ENCODE data around the gene PBLD. TPM values are rescaled to one million over a fixed set of nuclear protein-coding genes. Genes with fewer than 3 reads are reported as not detected.
A peak's percentile ranks its signal among the peaks of the same experiment; 100 is the strongest.

The PBLD gene
- total RNA-seq, 4 donors from 2014 or later: 1.1 to 2.7 (median 2.3) TPM

GRCh38 chr10:68346774-68347173, 14.0 kb upstream of the PBLD start:
- Histone ChIP-seq H3K4me3 (no peak overlapping the region), H3K36me3 (peaks cover 0 to 88% (median 26%) of the 10 kb centered on the region in 3 donors), H3K9me3 (no peaks in the 10 kb centered on the region), H3K27me3 (no peaks in the 10 kb centered on the region), H3K4me1 (no peaks in the 10 kb centered on the region), H3K27ac (no peak overlapping the region)
- intact Hi-C loops (cut with DNase I): no loop called here
- no peak for DNase-seq
- TF ChIP-seq CTCF (IDR thresholded peaks at IDR 0.05): no peak
- TF ChIP-seq POLR2A (IDR thresholded peaks at IDR 0.05): no peak
- WGBS, 2 donors: 81 to 88% methylated on average over 4 of the region's 4 CpGs

GRCh38 chr10:68345621-68346020, 12.9 kb upstream of the PBLD start:
- Histone ChIP-seq H3K36me3 (peaks cover 0 to 88% (median 37%) of the 10 kb centered on the region in 3 donors), H3K27me3 (no peaks in the 10 kb centered on the region), H3K27ac (no peak overlapping the region), H3K9me3 (no peaks in the 10 kb centered on the region), H3K4me3 (no peak overlapping the region), H3K4me1 (no peaks in the 10 kb centered on the region)
- WGBS, 2 donors: 90 to 91% methylated on average over 4 of the region's 4 CpGs
- TF ChIP-seq CTCF (IDR thresholded peaks at IDR 0.05) (no peak), POLR2A (IDR thresholded peaks at IDR 0.05) (no peak)
- intact Hi-C loops (cut with DNase I): no loop called here
- DNase-seq: no peak

GRCh38 chr10:68342909-68343516, 10.3 kb upstream of the PBLD start:
- TF ChIP-seq CTCF (IDR thresholded peaks at IDR 0.05) (no peak), POLR2A (IDR thresholded peaks at IDR 0.05) (no peak)
- no peak overlapping the region for H3K4me3 ChIP-seq
- 86 to 89% methylated on average over 3 of the region's 3 CpGs for WGBS, 2 donors
- H3K36me3 ChIP-seq: peaks cover 7 to 94% (median 52%) of the 10 kb centered on the region in 3 donors
- intact Hi-C loops (cut with DNase I): no loop called here
- H3K27me3 ChIP-seq: no peaks in the 10 kb centered on the region
- no peak for DNase-seq
- H3K27ac ChIP-seq: no peak overlapping the region
- no peaks in the 10 kb centered on the region for H3K9me3 ChIP-seq
- H3K4me1 ChIP-seq: peaks cover 0 to 9% (median 2%) of the 10 kb centered on the region in 3 donors

- H3K27ac ChIP-seq: no peak overlapping the region
- no peak for DNase-seq
- H3K9me3 ChIP-seq: no peaks in the 10 kb centered on the region
- no peak overlapping the region for H3K4me3 ChIP-seq
- 92 to 95% methylated on average over 8 of the region's 8 CpGs for WGBS, 2 donors
- TF ChIP-seq CTCF (IDR thresholded peaks at IDR 0.05) (no peak), POLR2A (IDR thresholded peaks at IDR 0.05) (no peak)
- H3K4me1 ChIP-seq: peaks cover 14 to 34% (median 25%) of the 10 kb centered on the region in 3 donors
- no peaks in the 10 kb centered on the region for H3K27me3 ChIP-seq
- intact Hi-C loops (cut with DNase I): no loop called here
- peaks cover 7 to 77% (median 38%) of the 10 kb centered on the region in 3 donors for H3K36me3 ChIP-seq
Observed at GRCh38 chr10:68340358-68341080, 7.8 kb upstream of the PBLD start.

GRCh38 chr10:68336754-68337351, 4.1 kb upstream of the PBLD start:
- 49 to 52% methylated on average over 7 of the region's 7 CpGs for WGBS, 2 donors
- peaks cover 14 to 56% (median 34%) of the 10 kb centered on the region in 3 donors for H3K4me1 ChIP-seq
- no peaks in the 10 kb centered on the region for H3K9me3 ChIP-seq
- intact Hi-C loops (cut with DNase I): no loop called here
- peak overlapping the region in 2 of 4 donors; percentile 0 to 81 for H3K4me3 ChIP-seq
- peaks cover 7 to 40% (median 25%) of the 10 kb centered on the region in 3 donors for H3K36me3 ChIP-seq
- TF ChIP-seq POLR2A (IDR thresholded peaks at IDR 0.05) (no peak), CTCF (IDR thresholded peaks at IDR 0.05) (no peak)
- DNase-seq: no peak
- no peaks in the 10 kb centered on the region for H3K27me3 ChIP-seq
- H3K27ac ChIP-seq: no peak overlapping the region

All from esophagus squamous epithelium (tissue), 5 donors.